NCI-H2171 treated with DMSO at 0.1 percent for 48 hours (cell line): Measurements from ENCODE around the gene SMLR1.

Experiments
- DNase-seq: peaks from one replicate; lab custom pipeline; 2025; lab: John Stamatoyannopoulos, UW

Gene SMLR1

GRCh38 chr6:130852844-130853554 lies 25.8 kb downstream of the SMLR1 start:
- no peak for DNase-seq

GRCh38 chr6:130853555-130854183 lies 26.5 kb downstream of the SMLR1 start:
- no peak for DNase-seq

- DNase-seq: no peak
These were observed 30.8 kb downstream of the SMLR1 start for GRCh38 chr6:130858054-130858453.

GRCh38 chr6:130858498-130859160 lies 31.4 kb downstream of the SMLR1 start:
- DNase-seq: no peak

GRCh38 chr6:130859161-130859867 lies 32.1 kb downstream of the SMLR1 start:
- DNase-seq: no peak

GRCh38 chr6:130862370-130862769 lies 35.2 kb downstream of the SMLR1 start:
- no peak for DNase-seq

- DNase-seq: no peak
These were observed 36.4 kb downstream of the SMLR1 start for GRCh38 chr6:130863415-130864230.

- DNase-seq: no peak
These were observed 37.1 kb downstream of the SMLR1 start for GRCh38 chr6:130864344-130864743.

- DNase-seq: no peak
These were observed 38.6 kb downstream of the SMLR1 start for GRCh38 chr6:130865793-130866192.

- no peak for DNase-seq
These were observed 42.5 kb downstream of the SMLR1 start for GRCh38 chr6:130869681-130870080.

- DNase-seq: no peak
These were observed 43.1 kb downstream of the SMLR1 start for GRCh38 chr6:130870179-130870880.

GRCh38 chr6:130872250-130873095 lies 45.3 kb downstream of the SMLR1 start:
- DNase-seq: peak; percentile 9

- DNase-seq: no peak
These were observed 46.5 kb downstream of the SMLR1 start for GRCh38 chr6:130873746-130874145.

- no peak for DNase-seq
These were observed 52.6 kb downstream of the SMLR1 start for GRCh38 chr6:130879826-130880225.

GRCh38 chr6:130882370-130882769 lies 55.2 kb downstream of the SMLR1 start:
- DNase-seq: no peak

- DNase-seq: peak; percentile 65
These were observed 58.4 kb downstream of the SMLR1 start for GRCh38 chr6:130885392-130886192.
